Vagina (tissue), 2 donors: ENCODE measurements around the gene ALK. TPM values are rescaled to one million over a fixed set of nuclear protein-coding genes. Genes with fewer than 3 reads are reported as not detected.

Experiments
- DNase-seq, 2 donors: peaks; one replicate each; pipeline ENCODE4 v3.0.0-alpha.2; 2017; ENCODE audit errors: extremely low spot score in 2 of 2
- H3K27ac ChIP-seq: fragments of 200-600 bp; sonication (generic); one replicate; pipeline ENCODE4 v1.5.1; 2019
- H3K27me3 ChIP-seq: fragments of 200-600 bp; sonication (generic); one replicate; pipeline ENCODE4 v1.5.1; 2019
- H3K36me3 ChIP-seq, 2 donors: fragments of 200-600 bp; sonication (generic); one replicate each; pipeline ENCODE4 v1.5.1; 2017 to 2019
- H3K4me1 ChIP-seq: fragments of 200-600 bp; sonication (generic); one replicate; pipeline ENCODE4 v1.5.1; 2019
- H3K4me3 ChIP-seq, 2 donors: fragments of 200-600 bp; sonication (generic); 1 replicate in 1 of 2; 2 replicates in 1 of 2; pipeline ENCODE4 v1.5.1; 2016 to 2019
- H3K9me3 ChIP-seq: fragments of 200-600 bp; sonication (generic); one replicate; pipeline ENCODE4 v1.5.1; 2019
- POLR2A ChIP-seq, 2 donors: fragments of 450-650 bp; IDR thresholded peaks; one replicate each; pipeline ENCODE4 v1.6.1; 2017; ENCODE audit warnings: antibody characterized with exemption in 2 of 2, mild to moderate bottlenecking in 2 of 2, moderate library complexity in 2 of 2
- POLR2AphosphoS5 ChIP-seq, 2 donors: sonication (generic); formaldehyde crosslinking; IDR thresholded peaks; one replicate each; pipeline ENCODE4 v1.9.0; 2017; ENCODE audit warnings: antibody characterized with exemption in 2 of 2, mild to moderate bottlenecking in 2 of 2, low read depth in 1 of 2; ENCODE audit not compliant: insufficient read depth in 1 of 2
- intact Hi-C: fragments of 100-400 bp; cut with DNase I; formaldehyde crosslinking; loops from one replicate; pipeline ENCODE4 v1.15.1; 2023
- total RNA-seq: library from RNA; depleted of rRNA; stranded (reverse); fragments of >200 nt; gene quantifications from one replicate; pipeline ENCODE4 v1.2.3, GENCODE V29; 2016
- TF ChIP-seq, protein P1 (sequence below), 3 experiments: fragments of 450-650 bp in 2 of 3; fragments of 200-600 bp in 1 of 3; sonication (generic) in 1 of 3; IDR thresholded peaks; one replicate each; pipeline ENCODE4 v1.5.1; 2017 to 2019; ENCODE audit warnings: antibody characterized with exemption in 3 of 3, mild to moderate bottlenecking in 2 of 3, moderate library complexity in 2 of 3

ALK gene
- total RNA-seq, 1 donor from 2014 or later: 0.74 TPM

- H3K4me3 ChIP-seq: no peak overlapping the region
- H3K36me3 ChIP-seq: no peaks in the 10 kb centered on the region
- intact Hi-C loops: no loop called here
- H3K4me1 ChIP-seq: no peaks in the 10 kb centered on the region
- no peak for TF ChIP-seq POLR2A (IDR thresholded peaks at IDR 0.05)
- no peak for TF ChIP-seq POLR2AphosphoS5 (IDR thresholded peaks at IDR 0.05; ENCODE audit: insufficient read depth in 1 of 2, low read depth in 1 of 2)
- TF ChIP-seq, protein P1, sequence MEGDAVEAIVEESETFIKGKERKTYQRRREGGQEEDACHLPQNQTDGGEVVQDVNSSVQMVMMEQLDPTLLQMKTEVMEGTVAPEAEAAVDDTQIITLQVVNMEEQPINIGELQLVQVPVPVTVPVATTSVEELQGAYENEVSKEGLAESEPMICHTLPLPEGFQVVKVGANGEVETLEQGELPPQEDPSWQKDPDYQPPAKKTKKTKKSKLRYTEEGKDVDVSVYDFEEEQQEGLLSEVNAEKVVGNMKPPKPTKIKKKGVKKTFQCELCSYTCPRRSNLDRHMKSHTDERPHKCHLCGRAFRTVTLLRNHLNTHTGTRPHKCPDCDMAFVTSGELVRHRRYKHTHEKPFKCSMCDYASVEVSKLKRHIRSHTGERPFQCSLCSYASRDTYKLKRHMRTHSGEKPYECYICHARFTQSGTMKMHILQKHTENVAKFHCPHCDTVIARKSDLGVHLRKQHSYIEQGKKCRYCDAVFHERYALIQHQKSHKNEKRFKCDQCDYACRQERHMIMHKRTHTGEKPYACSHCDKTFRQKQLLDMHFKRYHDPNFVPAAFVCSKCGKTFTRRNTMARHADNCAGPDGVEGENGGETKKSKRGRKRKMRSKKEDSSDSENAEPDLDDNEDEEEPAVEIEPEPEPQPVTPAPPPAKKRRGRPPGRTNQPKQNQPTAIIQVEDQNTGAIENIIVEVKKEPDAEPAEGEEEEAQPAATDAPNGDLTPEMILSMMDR (IDR thresholded peaks at IDR 0.05): no peak
- no peaks in the 10 kb centered on the region for H3K27me3 ChIP-seq
- no peaks in the 10 kb centered on the region for H3K9me3 ChIP-seq
- H3K27ac ChIP-seq: no peak overlapping the region
- no peak for DNase-seq
Measured at GRCh38 chr2:29388071-29388470, 533.3 kb downstream of the ALK start.

DNA sequence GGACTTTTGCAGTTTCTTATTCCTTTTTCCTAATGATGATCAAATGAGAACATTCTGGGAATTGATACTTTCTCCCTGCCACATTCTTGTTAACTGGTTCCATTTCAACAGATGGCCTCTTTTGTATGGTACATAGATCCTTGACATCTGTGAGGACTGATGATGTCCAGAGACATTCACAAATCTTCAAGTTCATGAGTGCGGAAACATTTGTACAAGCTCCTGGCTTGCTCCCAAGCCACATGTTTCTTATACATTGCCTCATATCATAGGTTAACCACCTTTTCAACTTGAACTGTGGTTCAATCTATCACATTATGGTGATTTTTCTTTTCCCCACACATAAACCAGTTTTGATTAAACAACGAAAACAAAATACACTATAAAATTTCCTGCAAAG, 538.9 kb downstream of the ALK start:
- H3K9me3 ChIP-seq: no peaks in the 10 kb centered on the region
- TF ChIP-seq POLR2A (IDR thresholded peaks at IDR 0.05) (no peak), POLR2AphosphoS5 (IDR thresholded peaks at IDR 0.05; ENCODE audit: insufficient read depth in 1 of 2, low read depth in 1 of 2) (no peak)
- TF ChIP-seq, protein P1 (IDR thresholded peaks at IDR 0.05): no peak
- intact Hi-C loops: no loop called here

GRCh38 chr2:29377788-29378187, 543.6 kb downstream of the ALK start:
- no peaks in the 10 kb centered on the region for H3K9me3 ChIP-seq
- DNase-seq: no peak
- no peaks in the 10 kb centered on the region for H3K36me3 ChIP-seq
- intact Hi-C loops: loop anchor here (5.0 kb wide), 1 partner anchor 420 kb away; no protein-coding TSS in a partner anchor
- H3K27ac ChIP-seq: no peak overlapping the region
- TF ChIP-seq POLR2A (IDR thresholded peaks at IDR 0.05) (no peak), POLR2AphosphoS5 (IDR thresholded peaks at IDR 0.05; ENCODE audit: insufficient read depth in 1 of 2, low read depth in 1 of 2) (no peak)
- TF ChIP-seq, protein P1 (IDR thresholded peaks at IDR 0.05): no peak
- no peaks in the 10 kb centered on the region for H3K4me1 ChIP-seq
- no peak overlapping the region for H3K4me3 ChIP-seq
- no peaks in the 10 kb centered on the region for H3K27me3 ChIP-seq

More for the DNA sequence above, 538.9 kb downstream of the ALK start:
- Histone ChIP-seq H3K4me3 (no peak overlapping the region), H3K27ac (no peak overlapping the region), H3K27me3 (no peaks in the 10 kb centered on the region), H3K36me3 (no peaks in the 10 kb centered on the region), H3K4me1 (no peaks in the 10 kb centered on the region)
- no peak for DNase-seq

- Histone ChIP-seq H3K36me3 (no peaks in the 10 kb centered on the region), H3K9me3 (no peaks in the 10 kb centered on the region), H3K4me3 (no peak overlapping the region), H3K27ac (no peak overlapping the region), H3K4me1 (no peaks in the 10 kb centered on the region), H3K27me3 (no peaks in the 10 kb centered on the region)
- DNase-seq: no peak
- TF ChIP-seq POLR2A (IDR thresholded peaks at IDR 0.05) (no peak), POLR2AphosphoS5 (IDR thresholded peaks at IDR 0.05; ENCODE audit: insufficient read depth in 1 of 2, low read depth in 1 of 2) (no peak)
- TF ChIP-seq, protein P1 (IDR thresholded peaks at IDR 0.05): no peak
- intact Hi-C loops: loop anchor here (5.0 kb wide), 1 partner anchor 419 kb away; no protein-coding TSS in a partner anchor
Measured at GRCh38 chr2:29376541-29376940, 544.8 kb downstream of the ALK start.

- Histone ChIP-seq H3K9me3 (no peaks in the 10 kb centered on the region), H3K27ac (no peak overlapping the region), H3K4me3 (no peak overlapping the region), H3K36me3 (no peaks in the 10 kb centered on the region), H3K27me3 (no peaks in the 10 kb centered on the region), H3K4me1 (no peaks in the 10 kb centered on the region)
- no peak for DNase-seq
- TF ChIP-seq POLR2AphosphoS5 (IDR thresholded peaks at IDR 0.05; ENCODE audit: insufficient read depth in 1 of 2, low read depth in 1 of 2) (no peak), POLR2A (IDR thresholded peaks at IDR 0.05) (no peak)
- TF ChIP-seq, protein P1 (IDR thresholded peaks at IDR 0.05): no peak
- intact Hi-C loops: loop anchor here (5.0 kb wide), 1 partner anchor 419 kb away; no protein-coding TSS in a partner anchor
Measured at GRCh38 chr2:29375843-29376242, 545.5 kb downstream of the ALK start.
